Stimulated activated CD8-positive, alpha-beta memory T cell treated with anti-CD3 and anti-CD28 coated beads, Interleukin-7, amount 100 ng/mL, for 4 hours (primary cell): ENCODE data around the gene STMN3.
"Not testable (repeated sequence)": the region's sequence is repeated elsewhere in the genome, so short reads cannot be mapped to it uniquely, and the experiment has no call there.

Experiments
- DNase-seq, 2 donors: peaks; one replicate each; pipeline ENCODE4 v3.0.0-alpha.2; 2020; ENCODE audit warnings: low read depth in 2 of 2

STMN3 gene

GRCh38 chr20:63678667-63679465 is 25.6 kb upstream of the STMN3 start:
- DNase-seq, result no peak

DNA sequence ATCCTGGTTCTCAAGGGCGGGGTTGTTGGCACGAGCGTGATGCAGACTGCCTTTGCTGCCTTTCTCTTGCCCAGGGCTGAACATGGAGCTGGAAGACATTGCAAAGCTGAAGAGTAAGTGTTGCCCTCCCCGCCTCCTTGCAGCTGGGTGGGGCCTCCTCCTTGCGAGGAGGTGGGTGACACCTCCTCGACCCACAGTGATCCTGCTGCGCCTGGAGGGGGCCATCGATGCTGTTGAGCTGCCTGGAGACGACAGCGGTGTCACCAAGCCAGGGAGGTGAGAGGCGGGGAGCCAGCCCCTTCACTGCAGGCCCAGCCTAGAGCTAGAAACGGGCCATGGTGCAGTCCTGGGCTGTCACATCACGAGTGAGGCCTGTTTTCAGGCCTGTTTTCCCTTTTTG is 24.8 kb upstream of the STMN3 start:
- DNase-seq, result no peak

DNA sequence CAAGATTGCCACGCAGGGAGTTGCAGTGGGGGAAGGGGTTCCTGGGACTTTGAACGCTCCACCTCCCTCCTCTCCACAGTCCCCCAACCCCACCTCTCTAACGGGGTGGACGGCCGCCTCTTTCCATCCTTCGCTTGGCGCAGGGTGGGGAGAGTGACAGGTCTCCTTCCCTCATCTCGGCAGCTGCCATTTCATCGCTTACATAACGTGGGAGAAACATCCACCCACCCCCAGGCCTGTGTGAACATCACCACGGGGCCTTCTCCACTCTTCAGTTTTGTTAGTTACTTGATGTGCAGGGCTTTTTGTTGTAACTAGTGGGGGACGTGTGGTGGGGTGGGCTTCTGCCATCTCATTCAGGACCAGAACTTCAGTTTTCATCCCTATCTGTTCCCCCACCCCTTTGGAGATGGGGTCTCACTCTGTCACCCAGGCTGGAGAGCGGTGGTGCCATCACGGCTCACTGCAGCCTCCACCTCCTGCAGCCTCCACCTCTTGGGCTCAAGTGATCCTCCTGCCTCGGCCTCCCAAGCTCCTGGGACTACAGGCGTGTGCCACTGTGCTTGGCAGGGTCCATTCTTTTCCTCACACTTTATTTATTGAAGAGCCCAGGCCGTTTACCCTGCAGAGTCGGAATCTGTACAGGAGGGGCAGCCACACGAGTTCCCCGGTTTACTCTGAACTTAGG is 22.6 kb upstream of the STMN3 start:
- DNase-seq, result no peak

DNA sequence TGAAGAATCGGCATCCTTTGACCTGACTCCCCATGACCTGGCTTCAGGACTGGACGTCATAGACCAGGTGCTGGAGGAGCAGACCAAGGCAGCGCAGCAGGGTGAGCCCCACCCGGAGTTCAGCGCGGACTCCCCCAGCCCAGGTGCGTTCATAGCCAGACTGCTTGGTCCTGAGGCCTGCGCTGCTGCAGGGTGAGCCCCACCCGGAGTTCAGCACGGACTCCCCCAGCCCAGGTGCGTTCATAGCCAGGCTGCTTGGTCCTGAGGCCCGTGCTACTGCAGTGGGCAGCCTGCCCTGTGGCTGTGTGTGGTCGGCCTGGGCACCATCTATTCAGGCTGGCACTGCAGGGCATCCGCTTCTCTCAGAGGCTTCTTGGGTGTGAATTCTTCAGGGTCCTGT is 20.7 kb upstream of the STMN3 start:
- no peak for DNase-seq

DNA sequence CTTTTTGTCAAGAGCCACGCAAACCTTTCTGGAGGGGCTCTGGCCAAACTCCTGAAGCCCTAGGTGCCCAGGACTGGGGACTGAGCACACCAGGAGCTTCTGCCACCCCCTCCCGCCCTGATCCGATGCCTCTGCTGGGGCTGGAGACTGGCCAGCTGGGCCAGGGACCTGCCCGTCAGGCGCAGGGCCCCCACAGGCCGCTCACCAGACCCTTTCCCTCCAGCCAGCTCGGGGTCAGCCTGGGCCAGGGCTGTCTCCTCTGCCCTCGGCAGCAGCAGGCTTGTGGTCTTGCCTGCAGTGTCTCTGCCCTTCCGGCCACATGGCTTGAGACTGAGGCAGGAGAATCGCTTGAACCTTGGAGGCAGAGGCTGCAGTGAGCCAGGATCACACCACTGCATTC is 19.4 kb upstream of the STMN3 start:
- no peak for DNase-seq

- not testable (repeated sequence) for DNase-seq
These were observed 18.5 kb upstream of the STMN3 start for GRCh38 chr20:63671695-63672094.

- no peak for DNase-seq
These were observed 15.1 kb upstream of the STMN3 start for GRCh38 chr20:63668351-63668750.

- no peak for DNase-seq
These were observed 14.6 kb upstream of the STMN3 start for GRCh38 chr20:63667858-63668257.

- DNase-seq, result no peak
These were observed 12.5 kb upstream of the STMN3 start for GRCh38 chr20:63665708-63666107.

- no peak for DNase-seq
These were observed 11.8 kb upstream of the STMN3 start for GRCh38 chr20:63664861-63665594.

DNA sequence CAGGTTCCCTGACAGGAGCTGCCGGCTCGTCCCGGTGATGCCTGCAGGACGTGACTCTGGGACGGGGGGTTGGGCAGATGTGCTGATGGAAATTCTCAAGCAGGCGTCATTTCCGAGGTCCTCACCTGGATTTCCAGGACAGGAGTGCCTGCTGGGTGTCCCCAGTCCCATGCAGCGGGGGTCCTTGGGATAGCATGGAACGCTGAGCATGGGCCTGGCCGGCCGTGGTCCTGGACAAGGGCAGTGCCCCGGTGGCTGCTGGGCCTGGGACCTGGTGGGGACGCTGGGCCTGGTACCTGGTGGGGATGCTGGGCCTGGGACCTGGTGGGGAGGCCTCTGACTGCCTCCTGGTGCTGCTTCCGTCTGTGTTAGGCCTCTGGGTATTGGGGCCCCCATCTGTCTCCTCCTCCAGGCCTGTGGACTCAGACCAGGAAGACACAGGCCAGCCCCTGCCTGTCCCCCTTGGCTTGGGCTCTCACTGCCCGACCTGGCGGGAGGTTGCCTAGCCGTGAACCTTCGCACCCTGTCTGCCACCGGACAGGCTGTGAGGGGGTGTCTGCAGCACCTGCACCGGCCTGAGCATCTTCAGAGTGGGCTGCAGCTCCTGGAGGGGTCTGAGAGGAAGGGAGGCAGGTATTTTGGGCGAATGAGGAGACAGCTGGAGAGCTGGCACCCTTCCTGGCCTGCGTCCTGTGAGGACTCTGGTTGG is 11.1 kb upstream of the STMN3 start:
- DNase-seq, result no peak

GRCh38 chr20:63663332-63664066 is 10.3 kb upstream of the STMN3 start:
- DNase-seq, result no peak

- no peak for DNase-seq
These were observed 9.6 kb upstream of the STMN3 start for GRCh38 chr20:63662813-63663189.

DNA sequence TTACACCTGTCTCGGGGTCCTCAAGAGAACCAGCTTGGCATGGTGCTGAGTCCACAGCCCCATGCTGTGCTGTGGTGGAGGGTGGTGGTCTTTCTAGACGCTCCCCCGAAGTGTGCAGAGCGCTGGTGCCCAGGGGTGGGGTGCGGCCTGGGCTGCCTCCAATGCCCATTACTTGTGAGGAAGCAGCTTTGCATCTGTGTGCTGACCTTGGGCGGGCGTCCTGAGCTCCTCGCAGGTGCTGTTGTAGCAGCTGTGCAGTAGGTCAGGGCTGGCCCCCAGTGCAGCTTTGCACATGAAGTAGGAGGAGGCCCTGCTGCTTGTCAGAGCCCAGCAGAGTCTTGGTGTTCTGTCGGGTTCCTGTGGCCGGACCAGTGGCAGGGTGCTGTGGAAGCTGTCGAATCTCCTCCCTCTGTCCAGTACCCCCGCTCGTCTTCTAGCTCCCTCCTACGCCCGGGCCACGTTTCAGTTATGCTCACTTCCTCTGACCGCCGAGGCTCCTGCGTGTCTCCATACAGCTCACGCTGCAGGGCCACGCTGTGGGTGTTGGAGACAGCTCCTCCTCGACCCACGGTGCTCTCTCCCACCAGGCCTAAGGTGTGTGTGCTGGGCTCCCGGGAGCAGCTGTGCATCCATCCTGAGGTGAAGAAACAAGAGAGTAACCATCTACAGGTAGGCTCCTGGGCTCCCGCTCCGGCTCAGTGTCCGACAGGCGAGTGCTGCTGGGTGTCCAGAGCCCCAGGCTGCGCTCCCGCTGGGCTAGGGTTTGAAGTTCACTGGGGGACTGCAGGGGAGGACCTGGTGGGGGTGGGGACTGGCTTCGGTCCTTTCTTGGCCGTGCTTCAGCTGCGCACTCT is 9.0 kb upstream of the STMN3 start:
- DNase-seq, result no peak

DNA sequence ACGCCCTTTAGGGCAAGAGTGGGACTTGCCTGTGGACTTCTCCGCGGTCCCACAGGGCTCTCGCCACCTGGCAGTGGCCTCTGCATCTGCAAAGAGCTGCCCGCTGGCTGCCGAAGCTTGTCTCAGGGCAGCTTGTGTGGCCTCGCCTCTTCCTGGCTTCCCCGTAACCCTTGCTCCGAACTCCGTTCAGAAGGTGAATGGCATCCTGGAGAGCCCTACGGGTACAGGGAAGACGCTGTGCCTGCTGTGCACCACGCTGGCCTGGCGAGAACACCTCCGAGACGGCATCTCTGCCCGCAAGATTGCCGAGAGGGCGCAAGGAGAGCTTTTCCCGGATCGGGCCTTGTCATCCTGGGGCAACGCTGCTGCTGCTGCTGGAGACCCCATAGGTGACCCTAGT is 7.9 kb upstream of the STMN3 start:
- DNase-seq, result no peak

GRCh38 chr20:63660622-63661021 is 7.4 kb upstream of the STMN3 start:
- no peak for DNase-seq

DNA sequence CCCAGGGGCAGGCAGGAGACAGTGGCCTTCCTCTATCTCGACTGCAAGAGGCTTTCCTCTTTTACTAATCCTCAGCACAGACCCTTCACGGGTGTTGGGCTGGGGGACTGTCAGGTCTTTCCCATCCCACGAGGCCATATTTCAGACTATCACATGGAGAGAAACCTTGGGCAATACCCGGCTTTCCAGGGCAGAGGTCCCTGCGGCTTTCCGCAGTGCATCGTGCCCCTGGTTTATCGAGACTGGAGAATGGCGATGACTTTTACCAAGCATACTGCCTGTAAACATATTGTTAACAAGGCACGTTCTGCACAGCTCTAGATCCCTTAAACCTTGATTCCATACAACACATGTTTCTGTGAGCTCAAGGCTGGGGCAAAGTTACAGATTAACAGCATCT is 7.0 kb upstream of the STMN3 start:
- DNase-seq, result not testable (repeated sequence)

DNA sequence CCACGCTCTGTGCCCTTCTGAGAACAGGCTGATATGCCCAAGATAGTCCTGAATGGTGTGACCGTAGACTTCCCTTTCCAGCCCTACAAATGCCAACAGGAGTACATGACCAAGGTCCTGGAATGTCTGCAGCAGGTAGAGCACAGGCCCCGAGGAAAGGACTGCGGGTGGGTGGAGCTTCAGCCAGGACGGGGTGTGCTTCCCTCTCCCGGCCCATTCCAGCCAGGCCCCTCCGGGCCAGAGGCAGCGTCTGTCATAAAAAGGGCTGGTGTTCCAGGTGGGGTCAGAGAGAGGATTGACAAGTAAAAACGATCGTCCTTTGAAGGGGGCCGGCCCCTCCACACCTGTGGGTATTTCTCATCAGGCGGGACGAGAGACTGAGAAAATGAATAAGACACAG is 6.1 kb upstream of the STMN3 start:
- no peak for DNase-seq

- no peak for DNase-seq
These were observed 5.5 kb upstream of the STMN3 start for GRCh38 chr20:63658749-63659187.
